Measurements from ENCODE around the gene PBLD.

GRCh38 chr10:68331455-68332258, 1.1 kb downstream of the PBLD start, which contains the start of gene HNRNPH3:
- TF ChIP-seq CTCF (IDR thresholded peaks at IDR 0.05) (peak in 2 of 3 donors; percentile 6 to 37), POLR2A (IDR thresholded peaks at IDR 0.05) (peak; percentile 100)
